Measurements from ENCODE around the gene TMEM42. TPM values are rescaled to one million over a fixed set of nuclear protein-coding genes. Genes with fewer than 3 reads are reported as not detected.
"Not testable (repeated sequence)": the region's sequence is repeated elsewhere in the genome, so short reads cannot be mapped to it uniquely, and the experiment has no call there.

The TMEM42 gene
- polyA plus RNA-seq (2012; ENCODE audit: insufficient read depth, insufficient read length, low read depth), result 23.9 TPM

- Histone ChIP-seq H3K4me1 (no peaks in the 10 kb centered on the region), H3K9me3 (no peaks in the 10 kb centered on the region), H3K27me3 (no peaks in the 10 kb centered on the region), H3K4me3 (ENCODE audit: low read depth, low read length) (peak within 1 kb of the TSS; percentile 65), H3K36me3 (no peaks in the 10 kb centered on the region)
- TF ChIP-seq CTCF (IDR thresholded peaks at IDR 0.05; ENCODE audit: low read depth, low read length), result peak; percentile 29
- DNase-seq, result peak; percentile 89
These were observed at the start of gene TMEM42 for GRCh38 chr3:44861412-44862225. Gene TMEM42 (plus strand): TSS chr3:44861912. CDS start chr3:44861925, 13 bp downstream.

GRCh38 chr3:44814751-44815150, 47.0 kb upstream of the TMEM42 start:
- no peak for TF ChIP-seq CTCF (IDR thresholded peaks at IDR 0.05; ENCODE audit: low read depth, low read length)
- H3K36me3 ChIP-seq, result no peaks in the 10 kb centered on the region; the same call in 1 of the 2 replicates

DNA sequence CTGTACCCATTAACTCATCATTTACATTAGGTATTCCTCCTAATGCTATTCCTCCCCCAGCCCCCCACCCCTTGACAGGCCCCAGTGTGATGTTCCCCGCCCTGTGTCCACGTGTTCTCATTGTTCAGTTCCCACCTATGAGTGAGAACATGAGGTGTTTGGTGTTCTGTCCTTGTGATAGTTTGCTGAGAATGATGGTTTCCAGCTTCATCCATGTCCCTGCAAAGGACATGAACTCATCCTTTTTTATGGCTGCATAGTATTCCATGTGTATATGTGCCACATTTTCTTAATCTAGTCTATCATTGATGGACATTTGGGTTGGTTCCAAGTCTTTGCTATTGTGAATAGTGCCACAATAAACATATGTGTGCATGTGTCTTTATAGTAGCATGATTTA, 45.4 kb upstream of the TMEM42 start:
- H3K4me1 ChIP-seq; H3K36me3 ChIP-seq; H3K4me3 ChIP-seq (ENCODE audit: low read depth, low read length); DNase-seq; H3K27me3 ChIP-seq; H3K9me3 ChIP-seq: not testable (repeated sequence)

More at GRCh38 chr3:44814751-44815150, 47.0 kb upstream of the TMEM42 start:
- DNase-seq, result no peak
- Histone ChIP-seq H3K4me1 (no peaks in the 10 kb centered on the region), H3K4me3 (ENCODE audit: low read depth, low read length) (no peak overlapping the region), H3K27me3 (no peaks in the 10 kb centered on the region), H3K9me3 (no peaks in the 10 kb centered on the region)

DNA sequence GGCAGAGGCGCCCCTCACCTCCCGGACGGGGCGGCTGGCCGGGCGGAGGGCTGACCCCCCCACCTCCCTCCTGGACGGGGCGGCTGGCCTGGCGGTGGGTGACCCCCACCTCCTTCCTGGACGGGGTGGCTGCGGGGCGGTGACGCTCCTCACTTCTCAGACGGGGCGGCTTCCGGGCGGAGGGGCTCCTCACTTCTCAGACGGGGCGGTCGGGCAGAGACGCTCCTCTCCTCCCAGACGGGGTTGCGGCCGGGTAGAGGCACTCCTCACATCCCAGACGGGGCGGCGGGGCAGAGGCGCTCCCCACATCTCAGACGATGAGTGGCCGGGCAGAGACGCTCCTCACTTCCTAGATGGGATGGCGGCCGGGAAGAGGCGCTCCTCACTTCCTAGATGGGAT, 40.5 kb upstream of the TMEM42 start:
- not testable (repeated sequence) for H3K4me1 ChIP-seq; H3K4me3 ChIP-seq (ENCODE audit: low read depth, low read length); H3K36me3 ChIP-seq; DNase-seq; H3K9me3 ChIP-seq; H3K27me3 ChIP-seq

DNA sequence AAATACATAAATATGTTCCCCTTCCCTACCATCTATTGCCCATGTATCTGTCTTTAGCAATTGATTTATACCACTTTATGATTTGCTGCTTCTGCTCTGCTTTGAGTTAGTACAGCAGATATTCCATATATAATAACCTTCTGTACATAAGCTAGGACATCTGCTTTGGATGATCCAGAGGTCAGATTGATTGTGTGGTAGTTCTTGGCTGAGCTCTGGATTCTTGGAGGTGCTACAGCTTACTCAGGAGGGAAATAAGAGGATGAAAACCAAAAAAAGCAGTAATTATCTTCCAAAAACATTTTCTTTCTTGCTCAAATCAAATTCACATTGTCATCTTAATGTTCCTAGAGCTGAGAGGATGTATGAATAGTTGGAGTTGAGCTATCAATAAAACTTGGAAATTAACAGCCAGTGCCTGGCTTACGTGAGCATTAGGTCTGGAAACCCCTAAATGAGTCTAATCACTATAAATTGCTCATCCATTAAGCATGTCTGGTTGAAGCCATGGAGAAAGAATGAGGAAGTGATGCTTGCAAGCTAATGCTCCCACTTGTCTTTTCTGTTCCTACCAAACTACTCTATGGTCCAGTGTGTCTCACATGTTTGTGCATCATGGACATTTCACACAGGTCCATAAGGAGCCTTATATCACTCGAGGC, 36.3 kb upstream of the TMEM42 start:
- Histone ChIP-seq H3K4me1 (no peaks in the 10 kb centered on the region), H3K27me3 (no peaks in the 10 kb centered on the region), H3K9me3 (no peaks in the 10 kb centered on the region), H3K4me3 (ENCODE audit: low read depth, low read length) (no peak overlapping the region), H3K36me3 (peaks cover 6% of the 10 kb centered on the region; the same call in 1 of the 2 replicates)
- no peak for TF ChIP-seq CTCF (IDR thresholded peaks at IDR 0.05; ENCODE audit: low read depth, low read length)
- DNase-seq, result no peak

DNA sequence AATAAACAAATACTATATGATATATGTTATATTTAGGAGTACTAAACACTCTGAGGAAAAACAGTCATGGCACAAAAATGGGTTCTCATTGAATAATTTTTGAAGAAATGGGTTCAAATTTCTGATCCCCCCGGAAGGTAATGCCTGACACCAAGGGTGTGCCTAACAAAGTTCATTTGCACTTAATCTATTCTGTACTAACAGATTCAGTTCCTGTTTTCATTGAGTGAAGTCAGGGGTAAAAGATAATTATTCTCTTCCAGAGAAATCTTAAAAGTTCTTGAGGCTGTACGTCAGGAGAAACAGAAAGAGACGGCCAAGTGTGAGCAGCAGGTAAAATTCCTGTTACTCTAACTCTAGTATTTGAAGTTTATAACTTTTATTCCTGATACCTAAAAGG, 34.5 kb upstream of the TMEM42 start:
- Histone ChIP-seq H3K9me3 (no peaks in the 10 kb centered on the region), H3K27me3 (no peaks in the 10 kb centered on the region), H3K36me3 (peaks cover 6% of the 10 kb centered on the region; the same call in 1 of the 2 replicates), H3K4me1 (no peaks in the 10 kb centered on the region), H3K4me3 (ENCODE audit: low read depth, low read length) (no peak overlapping the region)
- no peak for DNase-seq
- TF ChIP-seq CTCF (IDR thresholded peaks at IDR 0.05; ENCODE audit: low read depth, low read length), result no peak

- H3K9me3 ChIP-seq, result no peaks in the 10 kb centered on the region
- no peaks in the 10 kb centered on the region for H3K4me1 ChIP-seq
- no peaks in the 10 kb centered on the region for H3K27me3 ChIP-seq
- H3K4me3 ChIP-seq (ENCODE audit: low read depth, low read length), result no peak overlapping the region
- TF ChIP-seq CTCF (IDR thresholded peaks at IDR 0.05; ENCODE audit: low read depth, low read length), result no peak
- H3K36me3 ChIP-seq, result peaks cover 3% of the 10 kb centered on the region; the same call in 1 of the 2 replicates
- no peak for DNase-seq
These were observed 30.5 kb upstream of the TMEM42 start for GRCh38 chr3:44831232-44831631.

Data from BE2C (cell line).